ENCODE data around the gene UQCRC1.

Gene UQCRC1

DNA sequence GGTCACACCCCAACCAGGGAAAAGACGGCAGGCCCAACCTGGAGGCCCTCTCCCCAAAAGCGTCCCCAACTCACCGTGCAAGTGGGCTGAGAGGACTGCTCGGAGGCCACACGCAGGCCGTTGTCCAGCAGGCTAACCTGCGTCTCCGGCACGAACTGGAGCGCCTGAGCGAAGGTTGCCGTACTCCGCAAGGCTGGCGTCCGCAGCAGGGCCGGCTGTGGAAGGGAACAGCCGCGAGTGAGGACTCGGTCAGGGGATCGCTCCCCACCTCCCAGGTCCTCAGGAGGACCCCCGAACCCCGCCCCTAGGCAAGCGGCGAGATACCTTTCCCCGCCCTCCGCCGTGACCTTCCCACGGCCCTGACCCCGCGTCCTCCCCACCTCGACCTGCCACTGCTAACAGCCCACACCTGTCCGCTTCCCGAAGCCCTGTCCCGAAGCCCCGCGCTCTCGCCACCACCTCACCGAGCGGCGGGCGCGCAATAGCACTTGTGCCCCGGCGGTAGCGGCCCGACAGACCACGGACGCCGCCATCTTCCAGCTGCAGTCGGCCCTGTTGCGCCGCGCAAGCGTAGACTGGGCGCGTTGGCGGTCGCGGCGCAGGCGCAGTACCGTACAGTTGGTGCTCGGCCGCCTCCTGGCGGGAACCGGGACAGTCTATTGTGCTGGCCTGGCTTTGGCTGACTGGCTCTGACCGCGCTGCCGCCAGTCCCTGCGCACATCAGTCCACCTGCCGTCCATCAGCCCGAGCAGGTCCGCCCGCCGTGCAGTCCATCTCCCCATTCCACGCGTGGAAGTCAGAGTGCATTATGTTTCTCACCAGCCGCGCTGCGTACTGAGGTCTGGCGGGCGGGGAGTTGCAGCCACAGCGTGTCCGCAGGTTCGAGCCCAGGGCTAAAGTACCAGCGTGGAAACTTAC lies at the start of gene UQCRC1:
Gene UQCRC1, minus strand, starts transcription at position 559 of the 918 bp plus-strand sequence. Its CDS starts 26 bp downstream, at position 533.
- DNase-seq (ENCODE audit: low read depth), result peak; percentile 84

- DNase-seq (ENCODE audit: low read depth), result no peak
These were observed 47.4 kb upstream of the UQCRC1 start for GRCh38 chr3:48656841-48657281.

DNA sequence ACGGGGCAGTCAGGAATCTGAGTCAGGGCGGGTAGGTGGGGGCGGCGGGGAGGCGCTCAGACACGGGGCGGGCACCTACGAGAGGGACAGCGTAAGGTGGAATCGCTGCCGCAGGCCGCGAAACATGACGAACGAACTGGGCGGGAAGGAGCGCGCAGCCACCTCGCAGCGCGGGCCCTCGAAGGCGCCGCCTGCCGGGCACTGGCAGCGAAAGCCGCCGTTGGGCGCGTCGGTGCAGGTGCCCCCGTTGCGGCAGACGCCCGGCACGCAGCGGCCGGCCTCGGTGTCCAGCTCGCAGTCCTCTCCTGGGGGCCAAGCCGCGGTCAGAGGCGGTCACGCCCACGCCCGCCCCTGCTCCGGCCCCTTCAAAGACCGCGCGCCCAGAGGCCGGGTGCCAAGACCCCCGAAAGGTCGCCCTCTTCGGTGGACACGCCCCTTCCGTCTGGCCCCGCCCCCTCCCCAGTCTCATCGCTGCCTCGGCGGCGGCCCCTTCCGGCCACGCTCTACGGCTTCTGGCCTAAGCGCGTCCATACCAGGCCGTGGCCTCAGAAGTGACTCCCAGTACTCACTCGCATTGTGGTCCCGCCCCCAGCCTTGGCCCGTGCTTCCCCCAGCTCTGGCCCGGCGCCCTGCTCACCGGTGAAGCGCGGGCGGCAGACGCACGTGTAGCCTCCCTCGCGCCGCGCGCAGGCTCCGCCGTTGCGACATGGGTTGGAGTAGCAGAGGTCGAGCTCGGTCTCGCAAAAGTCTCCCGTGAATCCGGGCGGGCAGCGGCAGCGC lies 46.8 kb upstream of the UQCRC1 start:
- DNase-seq (ENCODE audit: low read depth), result no peak

- DNase-seq (ENCODE audit: low read depth), result no peak
These were observed 46.2 kb upstream of the UQCRC1 start for GRCh38 chr3:48655606-48656005.

DNA sequence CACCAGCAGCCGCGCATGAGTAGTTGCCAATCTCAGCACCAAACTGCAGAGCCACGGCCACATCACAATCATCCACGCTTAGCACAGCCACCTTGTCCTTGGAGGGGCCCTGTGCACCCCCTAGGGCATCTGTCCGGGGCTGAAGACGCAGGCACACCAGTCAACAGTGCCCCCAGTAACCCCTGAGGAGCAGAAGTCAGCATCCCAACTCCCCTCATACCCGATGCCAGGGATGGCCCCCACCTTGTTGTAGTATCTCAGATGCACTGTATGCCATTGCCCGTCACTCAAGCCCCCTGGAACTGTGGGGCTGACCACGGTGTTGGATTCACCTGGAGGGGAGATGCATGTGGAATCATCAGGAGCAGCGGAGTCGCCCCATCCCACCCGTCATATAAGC lies 45.6 kb upstream of the UQCRC1 start:
- DNase-seq (ENCODE audit: low read depth), result no peak

DNA sequence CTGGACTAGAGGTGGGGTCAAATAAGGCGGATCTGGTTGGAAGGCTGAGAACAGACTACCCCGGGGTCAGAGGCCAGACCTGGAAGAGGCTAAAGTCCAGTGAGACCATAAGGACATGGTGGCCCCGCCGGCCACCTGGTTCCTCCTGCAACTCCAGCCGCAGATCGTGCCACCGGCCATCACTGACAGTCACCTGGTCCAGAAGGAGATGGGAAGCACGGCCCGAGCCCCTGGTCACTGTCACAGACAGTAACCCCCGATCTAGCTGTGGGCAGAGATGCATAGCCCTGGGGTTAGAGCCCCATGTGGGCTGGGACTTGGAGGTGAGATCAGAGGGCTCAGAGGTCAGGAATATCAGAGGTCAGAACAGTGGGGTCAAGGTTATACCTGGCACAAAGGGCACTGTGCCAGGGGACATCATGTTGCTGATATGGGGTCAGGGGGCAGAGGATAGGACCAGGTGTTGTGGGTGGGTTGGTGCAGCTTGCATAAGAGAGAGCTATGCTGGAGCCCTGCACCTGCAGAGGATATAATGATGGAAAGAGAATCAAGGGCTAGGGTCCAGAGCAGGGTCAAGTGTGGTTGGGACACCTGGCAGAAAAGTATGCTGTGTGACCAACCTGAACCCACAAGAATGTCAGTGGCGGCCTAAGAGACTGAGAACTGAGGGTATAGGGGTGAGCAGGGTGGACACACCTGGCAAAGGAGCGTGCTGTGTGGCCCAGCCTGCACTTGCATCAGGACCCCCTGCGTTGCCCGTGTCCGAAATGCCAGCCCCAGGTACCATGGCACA lies 43.7 kb upstream of the UQCRC1 start:
- no peak for DNase-seq (ENCODE audit: low read depth)

DNA sequence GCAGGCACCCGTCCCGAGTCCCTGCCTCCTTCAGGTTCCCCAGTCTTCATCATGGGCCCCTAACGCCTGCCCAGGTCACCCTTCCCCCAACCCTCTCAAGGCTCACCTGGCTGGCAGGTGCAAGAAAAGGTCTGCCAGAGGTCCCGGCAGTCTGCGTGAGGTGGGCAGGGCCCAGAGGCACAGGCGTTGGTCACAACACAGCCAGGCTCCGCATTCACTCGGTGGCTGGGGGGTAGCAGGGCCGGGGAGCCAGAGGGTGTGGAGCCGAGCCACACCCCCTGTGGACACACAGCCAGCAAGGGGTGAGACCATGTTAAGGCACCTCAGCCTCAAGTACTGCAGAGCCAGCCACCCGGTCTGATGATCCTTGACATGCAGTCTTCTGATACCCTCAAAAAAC lies 42.3 kb upstream of the UQCRC1 start:
- DNase-seq (ENCODE audit: low read depth), result no peak

GRCh38 chr3:48650723-48651122 lies 41.3 kb upstream of the UQCRC1 start:
- no peak for DNase-seq (ENCODE audit: low read depth)

DNA sequence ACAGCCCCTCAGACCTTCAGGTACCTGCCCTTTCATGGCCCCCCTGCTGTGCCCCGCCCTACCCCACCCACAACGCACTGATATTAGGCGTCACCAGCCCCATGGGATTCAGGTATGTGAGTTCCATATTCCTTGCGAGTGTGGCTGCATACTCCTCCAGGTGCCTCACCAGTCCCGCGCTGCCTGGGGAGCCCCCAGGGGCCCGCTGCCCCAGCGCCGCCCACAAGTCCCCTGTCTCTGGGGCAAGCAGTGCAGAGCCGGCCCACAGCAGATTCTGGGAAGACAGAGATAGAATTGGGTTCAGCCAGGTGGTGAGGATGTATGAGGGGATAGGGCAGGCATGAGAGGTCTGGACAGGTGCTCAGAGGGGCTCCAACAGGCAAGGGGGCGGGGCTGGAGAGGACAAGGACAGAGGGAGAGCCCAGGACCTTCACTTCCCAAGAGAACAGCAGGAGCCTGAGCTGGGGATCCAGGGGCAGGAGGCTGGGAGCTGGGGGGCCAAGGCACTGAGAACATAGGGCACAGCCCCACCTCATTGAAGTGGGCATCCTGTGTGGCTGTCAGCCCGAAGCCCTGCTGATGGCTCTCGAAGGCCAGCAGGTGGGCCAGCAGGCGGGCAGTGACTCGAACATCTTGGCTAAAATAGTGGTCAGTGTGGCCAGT lies 38.9 kb upstream of the UQCRC1 start:
- no peak for DNase-seq (ENCODE audit: low read depth)

DNA sequence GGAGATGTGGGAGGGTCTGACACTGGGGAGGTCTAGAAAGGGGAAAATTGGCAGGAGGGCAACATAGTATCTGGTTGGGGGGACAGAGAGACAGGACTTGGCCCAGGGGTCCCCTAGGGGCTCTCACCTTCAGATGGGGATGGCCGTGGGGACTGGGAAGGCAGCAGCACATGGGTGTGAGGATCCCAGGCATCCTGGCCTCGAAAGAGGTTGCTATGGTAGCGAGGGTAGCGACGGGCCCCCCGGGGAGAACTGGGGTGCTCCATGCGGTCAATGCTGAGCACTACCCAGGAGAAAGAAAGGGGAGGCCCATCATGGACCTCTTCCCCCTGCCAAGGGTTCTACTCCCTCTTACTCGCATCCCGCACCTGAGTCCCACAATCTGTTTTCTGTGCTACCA lies 38.3 kb upstream of the UQCRC1 start:
- no peak for DNase-seq (ENCODE audit: low read depth)

GRCh38 chr3:48644898-48645760 lies 35.7 kb upstream of the UQCRC1 start:
- DNase-seq (ENCODE audit: low read depth), result no peak

DNA sequence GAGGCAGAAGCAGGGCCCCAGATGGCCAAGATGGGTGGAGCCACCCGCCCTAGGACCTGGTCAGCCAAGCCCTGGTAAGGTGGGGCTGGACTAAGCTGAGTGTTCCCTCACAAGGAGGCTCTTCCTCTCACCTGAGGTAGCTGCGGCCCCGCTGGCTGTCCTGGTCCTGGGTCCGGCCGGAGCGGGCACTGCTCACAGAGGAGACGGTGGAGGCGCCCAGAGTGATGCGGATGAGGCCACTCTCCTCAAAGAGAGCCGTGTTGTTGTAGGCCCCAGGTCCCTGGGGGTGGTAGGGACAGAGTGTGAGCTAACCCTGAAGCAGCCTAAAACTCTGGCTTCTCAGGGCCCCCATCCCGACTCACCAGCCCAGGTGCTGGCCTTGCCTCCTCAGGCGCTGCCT lies 33.2 kb upstream of the UQCRC1 start:
- DNase-seq (ENCODE audit: low read depth), result no peak

GRCh38 chr3:48641396-48641795 lies 31.9 kb upstream of the UQCRC1 start:
- DNase-seq (ENCODE audit: low read depth), result no peak

- no peak for DNase-seq (ENCODE audit: low read depth)
These were observed 30.6 kb upstream of the UQCRC1 start for GRCh38 chr3:48639944-48640606.

- no peak for DNase-seq (ENCODE audit: low read depth)
These were observed 27.9 kb upstream of the UQCRC1 start for GRCh38 chr3:48637305-48637704.

DNA sequence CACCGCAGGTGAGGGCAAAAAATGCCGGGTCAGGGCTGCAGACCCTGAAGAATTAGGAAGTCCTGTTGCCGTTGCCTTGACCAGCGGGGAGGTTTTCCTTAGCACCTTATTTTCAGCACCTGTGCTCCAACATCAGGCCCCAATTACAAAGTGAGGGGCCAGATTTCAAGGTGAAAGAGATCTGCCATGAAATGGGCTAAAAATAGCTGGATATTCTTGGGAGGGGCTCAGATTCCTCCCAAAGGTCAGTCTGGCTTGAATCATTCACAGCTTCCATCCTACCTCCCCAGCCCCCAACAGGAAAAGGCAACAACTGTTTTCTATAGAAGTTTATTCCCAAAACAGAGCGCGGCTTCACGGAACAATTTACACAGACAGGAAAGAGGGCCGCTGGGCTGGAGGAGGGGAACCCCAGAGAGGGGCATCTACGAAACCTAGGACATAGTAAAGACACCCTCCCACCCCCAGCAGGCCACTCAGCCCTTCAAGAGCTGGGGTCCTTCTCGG lies 26.8 kb upstream of the UQCRC1 start:
- no peak for DNase-seq (ENCODE audit: low read depth)

DNA sequence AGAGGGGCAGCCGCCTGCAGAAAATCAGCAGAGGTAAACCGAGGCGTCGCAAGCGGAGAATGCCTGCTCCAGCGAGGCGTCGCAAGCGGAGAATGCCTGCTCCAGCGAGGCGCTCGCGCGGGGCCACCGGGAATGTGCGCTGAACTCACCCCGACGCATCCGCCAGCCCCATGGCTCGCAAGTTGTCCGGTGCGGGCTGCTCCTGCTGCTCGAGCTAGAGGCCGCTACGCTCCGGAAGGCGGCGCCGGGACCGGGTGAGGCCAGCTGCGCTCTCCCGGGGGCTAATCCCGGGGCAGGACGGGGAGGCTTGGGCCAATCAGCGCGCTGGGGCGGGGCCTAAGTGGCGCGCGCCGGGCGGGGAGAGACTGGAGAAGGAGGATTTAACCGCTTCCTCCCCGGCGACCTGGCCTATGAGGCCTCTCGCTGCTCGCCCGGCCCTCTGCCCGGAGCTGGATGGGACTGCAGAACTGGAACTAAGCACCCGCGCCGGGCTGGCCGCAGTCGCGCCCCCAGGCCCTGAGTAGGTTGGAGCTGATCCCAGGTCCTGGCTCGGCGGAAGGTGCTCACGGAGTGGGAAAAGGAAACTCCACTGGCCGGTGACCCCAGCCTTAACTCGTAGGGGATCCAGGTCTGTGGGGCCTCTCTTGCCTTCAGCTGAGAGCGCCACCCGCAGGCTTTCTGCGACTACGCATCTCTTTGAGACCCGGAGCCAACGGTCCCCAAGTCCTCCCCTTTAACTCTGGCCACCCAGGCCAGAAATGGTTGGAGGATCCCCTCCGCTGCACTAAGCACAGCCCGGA lies 26.0 kb upstream of the UQCRC1 start, which contains the start of gene SLC26A6:
Gene SLC26A6, minus strand, starts transcription at position 240 of the 800 bp plus-strand sequence. Its CDS starts 68 bp downstream, at position 172.
- DNase-seq (ENCODE audit: low read depth), result peak; percentile 91

GRCh38 chr3:48634661-48635221 lies 25.3 kb upstream of the UQCRC1 start:
- DNase-seq (ENCODE audit: low read depth), result no peak

DNA sequence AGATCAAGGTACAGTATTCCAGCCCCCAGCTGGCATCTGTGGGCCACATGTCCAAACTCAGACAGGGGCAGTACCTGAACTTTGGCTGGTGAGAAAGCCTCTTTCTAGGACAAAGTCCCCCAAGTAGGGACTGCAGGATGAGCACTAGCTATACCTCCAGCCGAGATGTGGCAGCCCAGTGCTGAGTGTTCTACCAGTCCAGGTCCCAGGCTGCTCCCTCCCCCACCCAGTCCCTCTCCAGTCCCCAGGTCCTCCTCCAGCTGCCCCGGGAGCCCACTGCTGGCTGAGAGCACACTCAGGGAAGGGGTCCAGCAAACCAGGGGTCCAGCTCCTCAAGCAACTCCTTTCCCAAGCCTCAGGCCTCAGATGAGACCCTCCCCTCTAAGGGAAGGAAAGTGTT lies 24.3 kb upstream of the UQCRC1 start:
- no peak for DNase-seq (ENCODE audit: low read depth)

All from GM04504 (cell line).